VCaP (cell line): ENCODE results near the gene GRAMD2A.
"Not testable (repeated sequence)": the region's sequence is repeated elsewhere in the genome, so short reads cannot be mapped to it uniquely, and the experiment has no call there.

Source experiments
- H3K27ac ChIP-seq: fragments of 450-650 bp; 2 replicates; pipeline ENCODE4 v1.5.1; 2017
- TF ChIP-seq, protein P1 (sequence below): fragments of 450-650 bp; conservative IDR thresholded peaks from 2 replicates; pipeline ENCODE4 v1.5.1; 2017; ENCODE audit warnings: mild to moderate bottlenecking, moderate library complexity

The GRAMD2A gene

DNA sequence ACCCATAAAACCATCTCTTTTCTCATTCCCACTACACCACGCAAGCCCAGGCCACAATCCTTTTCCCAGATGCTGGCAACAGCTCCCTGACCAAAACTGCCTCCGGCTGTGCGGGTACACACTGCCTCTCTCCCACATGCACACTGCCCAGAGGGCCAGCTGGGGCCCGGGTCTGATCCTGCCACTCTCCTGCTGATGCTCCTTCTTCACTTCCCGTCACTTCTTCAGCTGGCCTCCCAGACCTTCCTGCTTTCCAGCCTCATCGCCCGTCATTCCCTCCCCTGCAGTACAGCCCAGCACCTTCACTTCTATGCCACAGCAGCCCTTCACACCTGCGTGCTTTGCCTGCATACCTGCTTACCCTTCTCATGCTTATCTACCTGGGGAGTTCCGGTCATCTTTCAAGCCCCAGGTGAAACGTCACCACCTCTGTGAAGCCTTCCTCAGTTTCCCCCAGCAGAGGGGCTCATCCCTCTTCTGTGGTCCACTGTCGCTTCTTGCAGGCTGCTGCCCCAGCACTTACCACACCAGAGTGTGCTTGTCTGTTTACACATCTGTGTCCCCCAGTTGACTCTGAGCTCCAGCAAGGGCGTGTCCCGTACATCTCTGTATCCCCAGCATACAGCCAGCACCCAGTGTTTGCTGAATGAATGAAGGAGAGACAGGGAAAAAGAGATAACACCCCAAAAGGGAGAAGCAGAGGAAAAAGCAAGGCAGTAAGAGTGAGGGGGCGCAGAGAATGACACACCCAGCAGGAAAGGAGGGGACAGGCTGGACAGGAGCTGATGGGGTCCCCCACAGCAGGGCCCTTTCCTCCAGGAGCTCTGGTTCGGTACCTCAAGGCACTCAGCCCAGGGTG lies 22.2 kb downstream of the GRAMD2A start:
- no peak overlapping the region for H3K27ac ChIP-seq
- TF ChIP-seq, protein P1, sequence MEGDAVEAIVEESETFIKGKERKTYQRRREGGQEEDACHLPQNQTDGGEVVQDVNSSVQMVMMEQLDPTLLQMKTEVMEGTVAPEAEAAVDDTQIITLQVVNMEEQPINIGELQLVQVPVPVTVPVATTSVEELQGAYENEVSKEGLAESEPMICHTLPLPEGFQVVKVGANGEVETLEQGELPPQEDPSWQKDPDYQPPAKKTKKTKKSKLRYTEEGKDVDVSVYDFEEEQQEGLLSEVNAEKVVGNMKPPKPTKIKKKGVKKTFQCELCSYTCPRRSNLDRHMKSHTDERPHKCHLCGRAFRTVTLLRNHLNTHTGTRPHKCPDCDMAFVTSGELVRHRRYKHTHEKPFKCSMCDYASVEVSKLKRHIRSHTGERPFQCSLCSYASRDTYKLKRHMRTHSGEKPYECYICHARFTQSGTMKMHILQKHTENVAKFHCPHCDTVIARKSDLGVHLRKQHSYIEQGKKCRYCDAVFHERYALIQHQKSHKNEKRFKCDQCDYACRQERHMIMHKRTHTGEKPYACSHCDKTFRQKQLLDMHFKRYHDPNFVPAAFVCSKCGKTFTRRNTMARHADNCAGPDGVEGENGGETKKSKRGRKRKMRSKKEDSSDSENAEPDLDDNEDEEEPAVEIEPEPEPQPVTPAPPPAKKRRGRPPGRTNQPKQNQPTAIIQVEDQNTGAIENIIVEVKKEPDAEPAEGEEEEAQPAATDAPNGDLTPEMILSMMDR, result no peak

DNA sequence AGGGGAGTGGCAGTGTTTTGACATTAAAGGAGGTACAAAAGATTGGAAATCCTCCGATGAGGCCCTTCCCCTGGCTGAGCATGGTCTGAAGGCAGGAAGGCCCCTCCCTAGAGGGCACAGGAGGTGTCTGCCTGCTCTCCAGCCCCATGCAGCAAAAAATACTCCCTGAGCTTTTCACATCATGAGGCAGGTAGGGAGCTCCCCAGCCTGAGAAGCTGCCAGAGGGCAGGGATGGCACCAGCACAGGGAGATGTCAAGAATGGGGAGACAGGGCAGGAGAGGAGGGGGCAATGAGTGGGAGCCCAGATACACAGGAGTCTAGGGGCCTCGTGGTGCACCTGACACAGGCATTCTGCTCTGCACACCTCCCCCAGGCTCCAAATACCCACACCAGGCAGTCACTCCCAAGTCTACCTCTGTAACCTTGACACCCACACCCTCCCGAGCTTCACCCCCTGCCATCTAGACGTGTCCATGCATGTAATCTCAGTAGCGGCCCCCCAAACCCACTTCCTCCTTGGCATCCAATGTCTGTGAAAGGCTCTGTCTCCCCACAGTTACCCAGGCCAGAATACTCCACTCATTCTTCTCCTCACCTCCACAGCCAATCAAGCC lies 22.9 kb downstream of the GRAMD2A start:
- TF ChIP-seq, protein P1, result no peak
- peak overlapping the region; percentile 40 for H3K27ac ChIP-seq

DNA sequence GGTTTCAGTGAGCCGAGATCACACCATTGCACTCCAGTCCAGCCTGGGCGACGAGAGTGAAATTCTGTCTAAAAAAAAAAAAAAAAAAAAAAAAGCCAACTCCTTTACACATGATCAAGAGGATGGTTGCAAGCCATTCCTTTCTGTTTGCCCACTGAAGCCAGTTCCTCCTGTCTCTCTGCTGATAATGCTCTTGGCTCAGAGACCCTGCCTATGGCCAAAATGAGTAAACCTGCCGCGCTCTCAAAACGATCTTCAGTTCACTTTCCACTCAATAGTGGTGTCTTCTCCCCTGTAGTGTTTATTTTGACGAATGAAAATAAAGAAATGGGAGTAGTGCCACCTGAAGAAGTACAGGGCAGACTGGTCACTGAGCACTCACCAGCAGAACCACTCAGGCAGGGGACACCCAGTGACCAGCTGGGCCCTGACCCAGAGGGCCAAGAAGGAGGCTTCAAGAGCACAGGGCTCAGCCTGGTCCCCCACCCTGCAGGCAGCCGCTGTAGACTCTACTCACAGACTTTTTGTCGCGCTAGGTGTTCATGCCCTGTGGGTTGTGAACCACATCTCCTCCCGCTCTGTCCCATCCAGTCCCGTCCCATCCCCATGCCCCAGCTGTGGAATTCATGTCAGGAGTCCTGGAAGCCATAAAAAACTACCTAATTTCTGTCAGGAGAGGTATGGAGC lies 23.6 kb downstream of the GRAMD2A start:
- TF ChIP-seq, protein P1, result no peak
- peak overlapping the region; percentile 40 for H3K27ac ChIP-seq

DNA sequence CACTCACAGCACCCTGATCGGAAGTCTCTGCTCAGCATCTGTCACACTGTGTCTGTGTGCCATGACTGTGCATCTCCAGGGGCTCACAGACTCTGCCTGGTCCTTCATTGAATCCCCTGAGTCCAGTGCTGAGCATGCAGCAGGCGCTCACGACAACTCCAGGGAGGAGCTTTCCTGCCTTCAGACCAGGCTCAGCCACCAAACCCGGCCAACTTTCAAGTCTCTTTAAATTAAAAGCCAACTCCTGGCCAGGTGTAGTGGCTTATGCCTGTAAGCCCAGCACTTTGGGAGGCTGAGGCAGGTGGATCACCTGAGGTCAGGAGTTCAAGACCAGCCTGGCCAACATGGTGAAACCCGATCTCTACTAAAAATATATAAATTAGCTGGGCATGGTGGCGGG lies 24.2 kb downstream of the GRAMD2A start:
- TF ChIP-seq, protein P1, result no peak
- H3K27ac ChIP-seq, result peak overlapping the region; percentile 40

DNA sequence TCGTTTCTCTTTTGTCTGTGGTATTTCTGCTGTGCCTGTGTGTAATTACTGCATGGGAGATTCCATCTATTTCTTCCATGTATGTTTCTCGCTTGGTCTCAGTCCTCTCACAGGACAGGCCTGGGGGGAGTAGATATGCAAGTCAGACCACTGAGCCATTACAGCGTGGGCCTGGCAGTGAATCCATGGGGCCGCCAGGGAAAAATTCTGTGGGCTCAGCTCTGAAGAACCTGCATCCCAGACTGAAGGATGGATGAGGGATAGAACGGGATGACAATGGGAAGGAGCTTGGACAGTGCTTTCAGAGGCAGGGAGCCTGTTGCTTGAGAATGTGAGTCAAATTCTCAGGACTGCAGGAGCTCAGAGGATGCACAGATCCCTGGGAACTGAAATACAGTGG lies 24.8 kb downstream of the GRAMD2A start:
- TF ChIP-seq, protein P1, result no peak
- H3K27ac ChIP-seq, result no peak overlapping the region

DNA sequence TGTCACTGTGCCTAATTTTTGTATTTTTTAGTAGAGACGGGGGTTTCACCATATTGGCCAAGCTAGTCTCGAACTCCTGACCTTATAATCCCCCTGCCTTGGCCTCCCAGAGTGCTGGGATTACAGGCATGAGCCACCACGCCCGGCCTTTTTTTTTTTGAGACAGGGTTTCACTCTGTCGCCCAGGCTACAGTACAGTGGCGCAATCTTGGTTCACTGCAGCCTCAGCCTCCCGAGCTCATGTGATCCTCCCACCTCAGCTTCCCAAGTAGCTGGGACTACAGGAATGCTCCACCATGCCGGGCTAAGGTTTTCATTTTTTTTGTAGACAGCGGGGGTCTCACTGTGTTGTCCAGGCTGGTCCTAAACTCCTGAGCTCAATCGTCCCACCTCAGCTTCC lies 25.6 kb downstream of the GRAMD2A start:
- not testable (repeated sequence) for H3K27ac ChIP-seq

DNA sequence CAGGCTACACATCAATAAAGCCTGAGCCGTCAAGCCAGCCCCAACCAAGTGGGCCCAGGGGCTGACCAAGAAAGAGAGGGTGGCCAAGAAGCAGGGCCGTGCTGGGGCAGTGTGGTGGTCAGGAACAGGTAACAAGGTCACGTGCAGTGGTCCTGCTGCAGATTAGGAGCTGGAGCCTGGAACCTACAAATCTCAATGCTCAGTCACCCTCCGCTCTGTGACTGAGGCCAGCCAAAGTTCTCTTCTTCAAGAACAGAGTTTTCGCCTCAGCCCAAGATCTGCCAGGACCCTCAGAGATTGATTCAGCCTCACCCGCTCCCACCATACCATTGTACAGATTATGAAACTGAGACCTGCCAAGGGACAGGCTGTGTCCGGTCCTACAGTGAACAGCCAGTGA lies 26.9 kb downstream of the GRAMD2A start:
- TF ChIP-seq, protein P1, result no peak
- no peak overlapping the region for H3K27ac ChIP-seq
